ENCODE results near the gene CDH23.

Gene CDH23

GRCh38 chr10:71819441-71819861 is 422.7 kb downstream of the CDH23 start:
- Histone ChIP-seq H3K4me3 (ENCODE audit: low read depth in 1 of 2, low read length in 2 of 2) (no peak overlapping the region), H3K27ac (ENCODE audit: low read depth, low read length) (no peak overlapping the region), H3K9ac (ENCODE audit: low read depth in 1 of 2, low read length in 2 of 2) (no peak overlapping the region), H3K4me1 (ENCODE audit: control insufficient read depth in 1 of 2, insufficient read depth in 2 of 2, low read length in 2 of 2) (no peaks in the 10 kb centered on the region), H3K27me3 (ENCODE audit: control insufficient read depth in 1 of 2, insufficient read depth in 2 of 2, low read length in 2 of 2) (no peaks in the 10 kb centered on the region), H3K36me3 (ENCODE audit: control insufficient read depth in 1 of 2, insufficient read depth in 2 of 2, low read length in 2 of 2) (peaks cover 70 to 96% of the 10 kb centered on the region in 2 donors), H3K9me3 (ENCODE audit: control insufficient read depth in 1 of 2, low read length in 2 of 2) (no peaks in the 10 kb centered on the region)

GRCh38 chr10:71819985-71820384 is 423.3 kb downstream of the CDH23 start:
- H3K9ac ChIP-seq (ENCODE audit: low read depth in 1 of 2, low read length in 2 of 2), result no peak overlapping the region
- no peaks in the 10 kb centered on the region for H3K9me3 ChIP-seq (ENCODE audit: control insufficient read depth in 1 of 2, low read length in 2 of 2)
- H3K36me3 ChIP-seq (ENCODE audit: control insufficient read depth in 1 of 2, insufficient read depth in 2 of 2, low read length in 2 of 2), result peaks cover 72 to 97% of the 10 kb centered on the region in 2 donors
- no peaks in the 10 kb centered on the region for H3K4me1 ChIP-seq (ENCODE audit: control insufficient read depth in 1 of 2, insufficient read depth in 2 of 2, low read length in 2 of 2)
- H3K27ac ChIP-seq (ENCODE audit: low read depth, low read length), result no peak overlapping the region
- H3K4me3 ChIP-seq (ENCODE audit: low read depth in 1 of 2, low read length in 2 of 2), result no peak overlapping the region
- H3K27me3 ChIP-seq (ENCODE audit: control insufficient read depth in 1 of 2, insufficient read depth in 2 of 2, low read length in 2 of 2), result no peaks in the 10 kb centered on the region

GRCh38 chr10:71820966-71821365 is 424.2 kb downstream of the CDH23 start:
- Histone ChIP-seq H3K4me1 (ENCODE audit: control insufficient read depth in 1 of 2, insufficient read depth in 2 of 2, low read length in 2 of 2) (no peaks in the 10 kb centered on the region), H3K27me3 (ENCODE audit: control insufficient read depth in 1 of 2, insufficient read depth in 2 of 2, low read length in 2 of 2) (no peaks in the 10 kb centered on the region), H3K36me3 (ENCODE audit: control insufficient read depth in 1 of 2, insufficient read depth in 2 of 2, low read length in 2 of 2) (peaks cover 70 to 97% of the 10 kb centered on the region in 2 donors), H3K9ac (ENCODE audit: low read depth in 1 of 2, low read length in 2 of 2) (no peak overlapping the region), H3K27ac (ENCODE audit: low read depth, low read length) (no peak overlapping the region), H3K9me3 (ENCODE audit: control insufficient read depth in 1 of 2, low read length in 2 of 2) (no peaks in the 10 kb centered on the region), H3K4me3 (ENCODE audit: low read depth in 1 of 2, low read length in 2 of 2) (no peak overlapping the region)

GRCh38 chr10:71821909-71822763 is 425.4 kb downstream of the CDH23 start:
- no peaks in the 10 kb centered on the region for H3K4me1 ChIP-seq (ENCODE audit: control insufficient read depth in 1 of 2, insufficient read depth in 2 of 2, low read length in 2 of 2)
- H3K4me3 ChIP-seq (ENCODE audit: low read depth in 1 of 2, low read length in 2 of 2), result no peak overlapping the region
- H3K27me3 ChIP-seq (ENCODE audit: control insufficient read depth in 1 of 2, insufficient read depth in 2 of 2, low read length in 2 of 2), result no peaks in the 10 kb centered on the region
- no peak overlapping the region for H3K27ac ChIP-seq (ENCODE audit: low read depth, low read length)
- no peaks in the 10 kb centered on the region for H3K9me3 ChIP-seq (ENCODE audit: control insufficient read depth in 1 of 2, low read length in 2 of 2)
- peaks cover 66 to 95% of the 10 kb centered on the region in 2 donors for H3K36me3 ChIP-seq (ENCODE audit: control insufficient read depth in 1 of 2, insufficient read depth in 2 of 2, low read length in 2 of 2)
- H3K9ac ChIP-seq (ENCODE audit: low read depth in 1 of 2, low read length in 2 of 2), result no peak overlapping the region

- Histone ChIP-seq H3K9me3 (ENCODE audit: control insufficient read depth in 1 of 2, low read length in 2 of 2) (no peaks in the 10 kb centered on the region), H3K9ac (ENCODE audit: low read depth in 1 of 2, low read length in 2 of 2) (no peak overlapping the region), H3K4me3 (ENCODE audit: low read depth in 1 of 2, low read length in 2 of 2) (no peak overlapping the region), H3K27ac (ENCODE audit: low read depth, low read length) (no peak overlapping the region), H3K27me3 (ENCODE audit: control insufficient read depth in 1 of 2, insufficient read depth in 2 of 2, low read length in 2 of 2) (no peaks in the 10 kb centered on the region), H3K4me1 (ENCODE audit: control insufficient read depth in 1 of 2, insufficient read depth in 2 of 2, low read length in 2 of 2) (no peaks in the 10 kb centered on the region), H3K36me3 (ENCODE audit: control insufficient read depth in 1 of 2, insufficient read depth in 2 of 2, low read length in 2 of 2) (peaks cover 64 to 92% of the 10 kb centered on the region in 2 donors)
Observed at GRCh38 chr10:71823356-71823755, 426.6 kb downstream of the CDH23 start.

GRCh38 chr10:71824333-71824732 is 427.6 kb downstream of the CDH23 start:
- Histone ChIP-seq H3K36me3 (ENCODE audit: control insufficient read depth in 1 of 2, insufficient read depth in 2 of 2, low read length in 2 of 2) (peaks cover 64 to 92% of the 10 kb centered on the region in 2 donors), H3K27me3 (ENCODE audit: control insufficient read depth in 1 of 2, insufficient read depth in 2 of 2, low read length in 2 of 2) (no peaks in the 10 kb centered on the region), H3K9ac (ENCODE audit: low read depth in 1 of 2, low read length in 2 of 2) (no peak overlapping the region), H3K4me3 (ENCODE audit: low read depth in 1 of 2, low read length in 2 of 2) (no peak overlapping the region), H3K9me3 (ENCODE audit: control insufficient read depth in 1 of 2, low read length in 2 of 2) (no peaks in the 10 kb centered on the region), H3K27ac (ENCODE audit: low read depth, low read length) (no peak overlapping the region), H3K4me1 (ENCODE audit: control insufficient read depth in 1 of 2, insufficient read depth in 2 of 2, low read length in 2 of 2) (no peaks in the 10 kb centered on the region)

- Histone ChIP-seq H3K36me3 (ENCODE audit: control insufficient read depth in 1 of 2, insufficient read depth in 2 of 2, low read length in 2 of 2) (peaks cover 59 to 90% of the 10 kb centered on the region in 2 donors), H3K27ac (ENCODE audit: low read depth, low read length) (no peak overlapping the region)
Observed at GRCh38 chr10:71825217-71825616, 428.5 kb downstream of the CDH23 start.

GRCh38 chr10:71827852-71828251 is 431.1 kb downstream of the CDH23 start:
- Histone ChIP-seq H3K4me3 (ENCODE audit: low read depth in 1 of 2, low read length in 2 of 2) (no peak overlapping the region), H3K36me3 (ENCODE audit: control insufficient read depth in 1 of 2, insufficient read depth in 2 of 2, low read length in 2 of 2) (peaks cover 54 to 89% of the 10 kb centered on the region in 2 donors), H3K9me3 (ENCODE audit: control insufficient read depth in 1 of 2, low read length in 2 of 2) (no peaks in the 10 kb centered on the region), H3K4me1 (ENCODE audit: control insufficient read depth in 1 of 2, insufficient read depth in 2 of 2, low read length in 2 of 2) (peaks cover 0 to 4% of the 10 kb centered on the region in 2 donors), H3K27me3 (ENCODE audit: control insufficient read depth in 1 of 2, insufficient read depth in 2 of 2, low read length in 2 of 2) (no peaks in the 10 kb centered on the region), H3K27ac (ENCODE audit: low read depth, low read length) (no peak overlapping the region), H3K9ac (ENCODE audit: low read depth in 1 of 2, low read length in 2 of 2) (no peak overlapping the region)

More at GRCh38 chr10:71825217-71825616, 428.5 kb downstream of the CDH23 start:
- no peaks in the 10 kb centered on the region for H3K9me3 ChIP-seq (ENCODE audit: control insufficient read depth in 1 of 2, low read length in 2 of 2)
- H3K4me1 ChIP-seq (ENCODE audit: control insufficient read depth in 1 of 2, insufficient read depth in 2 of 2, low read length in 2 of 2), result no peaks in the 10 kb centered on the region
- H3K9ac ChIP-seq (ENCODE audit: low read depth in 1 of 2, low read length in 2 of 2), result no peak overlapping the region
- no peaks in the 10 kb centered on the region for H3K27me3 ChIP-seq (ENCODE audit: control insufficient read depth in 1 of 2, insufficient read depth in 2 of 2, low read length in 2 of 2)
- no peak overlapping the region for H3K4me3 ChIP-seq (ENCODE audit: low read depth in 1 of 2, low read length in 2 of 2)

GRCh38 chr10:71828702-71829101 is 432.0 kb downstream of the CDH23 start:
- H3K27ac ChIP-seq (ENCODE audit: low read depth, low read length), result no peak overlapping the region
- H3K27me3 ChIP-seq (ENCODE audit: control insufficient read depth in 1 of 2, insufficient read depth in 2 of 2, low read length in 2 of 2), result no peaks in the 10 kb centered on the region
- H3K9ac ChIP-seq (ENCODE audit: low read depth in 1 of 2, low read length in 2 of 2), result no peak overlapping the region
- H3K9me3 ChIP-seq (ENCODE audit: control insufficient read depth in 1 of 2, low read length in 2 of 2), result no peaks in the 10 kb centered on the region
- H3K4me3 ChIP-seq (ENCODE audit: low read depth in 1 of 2, low read length in 2 of 2), result no peak overlapping the region
- peaks cover 46 to 86% of the 10 kb centered on the region in 2 donors for H3K36me3 ChIP-seq (ENCODE audit: control insufficient read depth in 1 of 2, insufficient read depth in 2 of 2, low read length in 2 of 2)
- H3K4me1 ChIP-seq (ENCODE audit: control insufficient read depth in 1 of 2, insufficient read depth in 2 of 2, low read length in 2 of 2), result peaks cover 0 to 13% of the 10 kb centered on the region in 2 donors

- Histone ChIP-seq H3K27ac (ENCODE audit: low read depth, low read length) (no peak overlapping the region), H3K9me3 (ENCODE audit: control insufficient read depth in 1 of 2, low read length in 2 of 2) (no peaks in the 10 kb centered on the region), H3K36me3 (ENCODE audit: control insufficient read depth in 1 of 2, insufficient read depth in 2 of 2, low read length in 2 of 2) (peaks cover 41 to 87% of the 10 kb centered on the region in 2 donors), H3K4me1 (ENCODE audit: control insufficient read depth in 1 of 2, insufficient read depth in 2 of 2, low read length in 2 of 2) (peaks cover 0 to 16% of the 10 kb centered on the region in 2 donors), H3K27me3 (ENCODE audit: control insufficient read depth in 1 of 2, insufficient read depth in 2 of 2, low read length in 2 of 2) (no peaks in the 10 kb centered on the region), H3K9ac (ENCODE audit: low read depth in 1 of 2, low read length in 2 of 2) (no peak overlapping the region), H3K4me3 (ENCODE audit: low read depth in 1 of 2, low read length in 2 of 2) (no peak overlapping the region)
Observed at GRCh38 chr10:71829171-71829570, 432.5 kb downstream of the CDH23 start.
